GM23338 (cell line): ENCODE measurements around the gene RAMP3.

Experiments used
- CTCF ChIP-seq, 2 experiments: fragments of 200-600 bp in 1 of 2; sonication (generic) in 1 of 2; conservative IDR thresholded peaks; 2 replicates each; pipeline versions ENCODE4 v1.5.1 to v1.6.1; 2016 to 2017; ENCODE audit warnings: antibody characterized with exemption in 2 of 2, low read depth in 2 of 2, mild to moderate bottlenecking in 2 of 2, moderate library complexity in 1 of 2
- EZH2phosphoT487 ChIP-seq: fragments of 200-600 bp; sonication (generic); IDR thresholded peaks from one replicate; pipeline ENCODE4 v1.8.1; 2018; ENCODE audit warnings: antibody characterized with exemption; ENCODE audit not compliant: unreplicated experiment
- NANOG ChIP-seq: IDR thresholded peaks from 2 replicates; pipeline ENCODE4 v1.6.1; 2016; ENCODE audit warnings: antibody characterized with exemption, borderline replicate concordance

DNA sequence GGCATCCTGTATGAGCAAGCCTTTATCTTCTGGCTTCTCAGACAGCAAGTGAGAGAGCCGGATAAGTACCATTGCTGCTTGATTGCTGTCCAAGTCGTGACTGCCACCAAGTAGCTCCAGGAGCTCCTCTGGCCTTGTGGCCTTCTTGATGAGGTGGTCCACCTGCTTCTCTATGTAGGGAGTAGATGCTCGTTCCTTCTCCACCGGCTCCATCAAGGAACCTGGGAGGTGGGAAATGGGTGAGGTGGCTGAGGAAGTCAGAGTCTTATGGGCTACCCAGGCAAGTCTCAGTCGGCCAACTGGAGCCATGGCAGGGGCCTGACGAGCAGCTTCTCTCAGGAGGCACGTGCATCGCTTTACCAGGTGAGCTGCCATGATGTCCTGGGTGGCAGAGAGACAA lies 48.7 kb upstream of the RAMP3 start:
- no peak for TF ChIP-seq CTCF (conservative IDR thresholded peaks at IDR 0.05; ENCODE audit: low read depth in 2 of 2)
- TF ChIP-seq EZH2phosphoT487 = no peak
- TF ChIP-seq NANOG = no peak
